Stomach smooth muscle (tissue), 2 donors: ENCODE measurements around the gene ELP4.
A peak's percentile ranks its signal among the peaks of the same experiment; 100 is the strongest.

Source experiments
- H3K27ac ChIP-seq: one replicate; pipeline ENCODE4 v1.7.0; 2013; ENCODE audit warnings: mild to moderate bottlenecking, low read length, inconsistent platforms
- H3K27me3 ChIP-seq, 2 donors: one replicate each; pipeline ENCODE4 v1.7.0; 2013; ENCODE audit warnings: low read length in 2 of 2; ENCODE audit not compliant: insufficient read depth in 2 of 2, control insufficient read depth in 1 of 2
- H3K36me3 ChIP-seq, 2 donors: one replicate each; pipeline ENCODE4 v1.7.0; 2013; ENCODE audit warnings: low read length in 2 of 2; ENCODE audit not compliant: control insufficient read depth in 2 of 2, insufficient read depth in 2 of 2
- H3K4me1 ChIP-seq: one replicate; pipeline ENCODE4 v1.7.0; 2013; ENCODE audit warnings: low read length; ENCODE audit not compliant: control insufficient read depth, insufficient read depth
- H3K4me3 ChIP-seq, 2 donors: one replicate each; pipeline ENCODE4 v1.7.0; 2013; ENCODE audit warnings: low read length in 2 of 2
- H3K9ac ChIP-seq, 2 donors: one replicate each; pipeline ENCODE4 v1.7.0; 2013; ENCODE audit warnings: low read length in 2 of 2, mild to moderate bottlenecking in 1 of 2
- H3K9me3 ChIP-seq, 2 donors: one replicate each; pipeline ENCODE4 v1.7.0; 2013; ENCODE audit warnings: low read length in 2 of 2; ENCODE audit not compliant: control insufficient read depth in 2 of 2
- donor health status: healthy.
- donor health status: Pancreatic carcinoma.

The ELP4 gene

DNA sequence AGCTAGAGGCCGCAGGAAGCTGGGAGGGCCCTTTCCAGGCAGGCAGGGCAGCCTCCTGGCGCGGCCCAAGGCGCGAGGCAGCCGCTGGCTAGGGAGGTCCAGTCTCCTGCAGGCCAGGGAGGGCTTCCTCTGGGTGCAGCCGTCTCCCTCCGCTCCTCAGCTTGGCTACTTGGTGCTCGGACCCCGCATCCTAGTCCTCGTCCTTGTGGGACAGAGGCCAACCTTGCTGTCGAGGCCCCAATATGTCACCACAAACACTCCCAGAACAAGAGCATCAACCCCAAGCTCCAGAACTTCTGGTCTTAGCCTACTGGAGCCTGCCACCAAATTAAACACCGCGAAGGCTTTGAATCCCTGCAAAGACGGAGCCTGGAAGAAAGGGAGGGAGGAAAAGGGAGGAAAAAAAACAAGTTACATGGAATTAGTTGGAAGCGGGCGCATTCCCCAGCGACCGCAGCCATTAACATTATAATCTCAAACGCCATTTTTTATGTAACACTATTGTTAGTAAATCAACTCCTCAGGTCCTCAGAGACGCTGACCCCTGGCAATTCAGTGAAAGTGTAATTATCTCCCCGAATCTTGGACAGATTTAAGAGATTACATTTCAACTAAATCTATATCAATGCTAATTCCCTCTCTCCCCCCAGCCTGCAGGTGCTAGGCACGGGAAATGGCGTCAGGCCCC lies 314.2 kb downstream of the ELP4 start:
- Histone ChIP-seq H3K27ac (no peak overlapping the region), H3K4me3 (no peak overlapping the region), H3K36me3 (no peaks in the 10 kb centered on the region), H3K9me3 (no peaks in the 10 kb centered on the region), H3K4me1 (peaks cover 8% of the 10 kb centered on the region), H3K27me3 (peaks cover 85 to 96% of the 10 kb centered on the region in 2 donors), H3K9ac (no peak overlapping the region)

DNA sequence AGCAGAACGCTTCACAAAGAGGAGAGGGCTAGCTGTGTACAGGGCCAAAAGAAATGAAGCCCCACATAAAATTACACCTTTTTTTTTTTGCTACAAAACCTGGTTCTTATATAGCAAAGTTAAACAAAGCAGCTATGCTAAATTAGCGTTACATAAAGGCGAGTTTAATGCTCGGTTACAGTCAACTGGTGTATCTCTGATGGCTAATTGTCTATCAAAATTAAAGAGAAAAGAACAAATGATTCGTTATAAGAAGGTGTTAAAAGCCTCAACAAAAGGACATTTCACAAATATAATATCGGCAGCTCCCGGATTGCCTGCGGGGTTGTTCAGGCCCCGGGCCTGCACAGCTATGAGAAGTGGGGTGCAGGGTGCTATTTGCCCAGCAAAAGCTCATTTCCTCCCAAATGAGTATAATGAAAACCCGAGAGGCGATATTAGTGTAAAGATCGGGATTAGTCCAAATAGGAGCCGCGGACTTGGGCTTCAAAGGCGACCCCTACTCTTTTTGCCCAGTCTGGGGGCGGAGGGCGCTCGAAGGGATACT lies 314.8 kb downstream of the ELP4 start:
- Histone ChIP-seq H3K36me3 (no peaks in the 10 kb centered on the region), H3K27me3 (peaks cover 83 to 96% of the 10 kb centered on the region in 2 donors), H3K9me3 (no peaks in the 10 kb centered on the region), H3K9ac (no peak overlapping the region), H3K27ac (no peak overlapping the region), H3K4me3 (no peak overlapping the region), H3K4me1 (peaks cover 8% of the 10 kb centered on the region)

DNA sequence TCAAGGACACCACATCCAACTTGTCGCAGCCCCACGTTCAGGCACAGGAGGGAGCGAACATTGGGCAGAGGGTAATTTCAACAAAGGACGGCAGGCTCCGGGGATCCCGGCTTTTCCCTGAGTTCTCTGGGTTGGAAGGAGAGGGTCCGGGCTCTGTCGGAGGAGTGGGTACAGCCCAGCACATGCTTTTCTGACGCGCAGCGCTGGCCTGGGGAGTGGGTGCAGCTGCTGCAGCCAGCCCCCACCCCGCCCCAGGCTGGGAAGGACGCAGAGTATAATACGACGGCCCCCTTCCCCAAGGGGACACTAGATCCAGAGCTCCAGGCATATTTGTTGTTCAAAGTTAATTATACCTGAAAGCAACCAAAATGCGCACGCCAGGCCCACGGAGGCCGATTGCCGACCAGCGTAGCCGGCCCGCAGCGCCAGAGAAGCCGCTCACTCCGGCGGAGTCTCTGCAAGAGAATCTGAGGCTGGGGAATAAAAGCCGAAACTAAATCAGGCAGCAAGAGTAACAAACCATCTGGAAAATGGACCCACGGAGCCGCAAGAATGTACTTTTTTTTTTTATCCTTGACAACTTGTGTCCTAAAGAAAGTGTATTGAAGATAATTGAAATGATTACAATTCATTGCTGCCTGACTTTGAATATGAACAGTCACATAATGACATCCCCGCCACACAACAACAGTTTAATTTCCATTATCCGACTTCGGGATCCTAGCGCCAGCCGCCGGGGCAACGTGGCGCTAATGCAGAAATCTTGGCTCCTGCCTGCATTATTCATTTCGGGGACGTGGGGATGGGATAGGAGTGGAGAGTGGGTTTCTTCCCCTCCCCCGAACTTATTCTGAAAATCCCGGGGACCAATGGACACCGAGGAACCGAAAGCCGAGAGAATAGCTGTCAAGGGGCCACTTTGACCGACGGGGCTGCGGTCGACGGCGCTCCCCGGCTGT lies 315.6 kb downstream of the ELP4 start:
- Histone ChIP-seq H3K9ac (no peak overlapping the region), H3K9me3 (no peaks in the 10 kb centered on the region), H3K27me3 (peaks cover 84 to 96% of the 10 kb centered on the region in 2 donors)

DNA sequence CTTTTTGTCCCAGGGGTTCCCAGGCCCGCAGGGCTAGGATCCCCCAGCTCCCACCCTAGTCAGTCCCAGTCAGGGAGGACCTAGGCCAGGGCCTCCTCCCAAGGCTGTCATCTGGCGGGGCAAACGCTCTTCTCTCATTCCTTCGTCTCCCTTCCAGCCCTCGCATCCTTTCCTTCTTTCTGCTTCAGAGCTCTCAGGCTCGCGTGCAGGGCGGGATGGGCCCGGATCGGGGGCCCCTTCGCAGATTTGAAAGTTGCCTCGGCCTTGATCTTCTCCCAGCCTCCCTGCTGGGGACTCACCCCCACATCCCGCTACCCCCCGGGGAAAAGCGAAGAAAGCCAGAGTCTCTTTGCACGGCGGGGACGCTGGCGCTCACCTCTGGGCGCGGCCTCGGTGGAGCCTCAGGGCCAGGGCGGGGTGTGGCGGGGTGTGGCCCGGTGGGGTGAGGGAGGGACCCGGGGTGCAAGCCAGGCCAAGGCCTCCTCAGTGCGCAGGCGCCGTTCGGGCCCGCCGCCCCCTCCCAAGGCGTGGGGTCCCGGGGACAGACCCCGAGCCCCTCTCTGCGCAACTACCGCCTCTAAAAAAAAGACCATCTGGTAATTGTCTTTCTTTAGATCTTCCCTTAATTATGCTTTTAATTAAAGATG lies 316.4 kb downstream of the ELP4 start:
- Histone ChIP-seq H3K9me3 (no peaks in the 10 kb centered on the region), H3K4me1 (peaks cover 8% of the 10 kb centered on the region), H3K9ac (no peak overlapping the region), H3K4me3 (peak overlapping the region in 1 of 2 donors; percentile 3), H3K27ac (no peak overlapping the region), H3K36me3 (no peaks in the 10 kb centered on the region), H3K27me3 (peaks cover 81 to 92% of the 10 kb centered on the region in 2 donors)

More for the DNA sequence above, 315.6 kb downstream of the ELP4 start:
- peaks cover 8% of the 10 kb centered on the region for H3K4me1 ChIP-seq
- peak overlapping the region in 1 of 2 donors; percentile 3 for H3K4me3 ChIP-seq
- no peaks in the 10 kb centered on the region for H3K36me3 ChIP-seq
- no peak overlapping the region for H3K27ac ChIP-seq

DNA sequence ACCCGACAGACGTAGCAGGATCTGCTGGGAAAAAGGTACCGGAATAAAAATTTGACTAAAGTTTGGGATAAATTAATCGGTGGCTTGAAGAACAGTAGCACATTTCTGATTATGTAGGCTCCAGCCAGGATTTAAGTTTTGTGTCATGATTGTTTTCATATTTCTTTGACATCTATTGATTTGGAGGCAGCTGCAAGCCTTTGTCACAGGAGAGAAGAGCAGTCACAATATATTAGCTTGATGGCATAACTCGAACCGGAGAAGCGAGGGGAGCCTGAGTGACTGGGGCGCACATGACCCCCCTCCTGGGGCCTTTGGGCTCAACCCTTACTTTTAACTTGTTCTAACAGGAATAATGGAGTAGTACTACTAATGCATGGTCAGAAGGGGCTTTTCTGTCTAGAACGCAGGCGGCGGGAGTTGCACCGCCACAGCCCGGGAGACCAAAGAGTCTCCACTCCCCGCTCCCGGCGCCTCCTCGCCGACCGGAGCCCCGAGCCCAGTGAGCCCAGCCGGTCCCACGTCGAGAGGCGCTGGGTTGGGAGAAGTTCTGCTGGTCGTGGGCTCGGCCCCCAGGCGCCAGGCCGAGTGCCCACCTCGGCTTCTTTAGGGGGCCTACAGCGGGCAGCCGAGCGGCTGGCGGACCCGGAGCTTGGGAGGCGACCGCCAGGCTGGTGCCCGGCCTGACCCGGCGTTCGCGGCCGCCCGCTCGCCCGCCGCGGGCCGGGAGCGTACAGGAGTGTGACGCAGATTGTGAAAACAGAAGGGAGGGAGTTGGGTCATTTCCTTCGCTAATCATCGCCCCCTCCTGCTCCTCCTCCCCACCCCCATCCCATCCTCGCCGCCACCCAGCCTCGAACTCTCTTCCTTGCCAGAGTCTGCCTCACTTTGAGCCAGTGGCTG lies 317.2 kb downstream of the ELP4 start:
- Histone ChIP-seq H3K36me3 (no peaks in the 10 kb centered on the region), H3K4me1 (peaks cover 8% of the 10 kb centered on the region), H3K27me3 (peaks cover 75 to 84% of the 10 kb centered on the region in 2 donors), H3K9me3 (no peaks in the 10 kb centered on the region), H3K4me3 (peak overlapping the region in 1 of 2 donors; percentile 29), H3K9ac (no peak overlapping the region), H3K27ac (no peak overlapping the region)

DNA sequence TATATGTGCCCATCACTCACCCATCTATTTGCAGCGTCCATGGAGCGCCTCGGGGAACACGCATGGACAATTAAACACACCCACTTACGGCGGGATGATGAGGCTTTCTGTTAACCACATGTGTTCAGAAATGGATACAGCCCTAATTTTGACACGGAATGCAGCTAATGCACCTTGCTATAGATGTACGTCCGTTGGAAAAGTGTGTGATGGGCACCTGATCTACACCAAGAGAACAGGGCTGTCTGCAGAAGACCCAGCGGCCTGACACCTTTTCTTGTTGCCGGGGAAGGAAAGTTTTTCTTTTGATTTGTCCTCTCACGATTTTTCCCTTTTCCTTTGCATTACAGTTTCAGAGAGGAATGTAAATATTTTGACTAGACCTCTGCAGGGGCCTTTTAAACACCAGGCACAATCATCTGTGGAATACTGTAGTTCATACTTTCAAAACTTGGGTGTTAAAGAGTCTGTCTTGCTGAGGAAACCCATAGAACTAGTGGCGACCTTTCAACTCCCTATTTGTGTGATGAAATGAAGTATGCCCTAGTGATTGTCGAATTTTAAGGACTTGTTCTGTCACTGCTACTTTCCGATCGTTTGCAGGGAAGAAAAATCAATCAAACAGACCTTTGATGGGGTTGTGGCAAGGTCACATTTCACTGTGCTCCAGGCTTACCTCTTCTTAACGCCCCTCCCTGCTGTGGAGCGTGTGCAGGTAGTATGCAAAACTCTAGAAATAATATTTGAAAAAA lies 318.1 kb downstream of the ELP4 start:
- Histone ChIP-seq H3K4me3 (peak overlapping the region in 1 of 2 donors; percentile 29), H3K36me3 (no peaks in the 10 kb centered on the region), H3K4me1 (peaks cover 8% of the 10 kb centered on the region), H3K9ac (no peak overlapping the region), H3K9me3 (no peaks in the 10 kb centered on the region), H3K27me3 (peaks cover 70 to 76% of the 10 kb centered on the region in 2 donors), H3K27ac (no peak overlapping the region)

DNA sequence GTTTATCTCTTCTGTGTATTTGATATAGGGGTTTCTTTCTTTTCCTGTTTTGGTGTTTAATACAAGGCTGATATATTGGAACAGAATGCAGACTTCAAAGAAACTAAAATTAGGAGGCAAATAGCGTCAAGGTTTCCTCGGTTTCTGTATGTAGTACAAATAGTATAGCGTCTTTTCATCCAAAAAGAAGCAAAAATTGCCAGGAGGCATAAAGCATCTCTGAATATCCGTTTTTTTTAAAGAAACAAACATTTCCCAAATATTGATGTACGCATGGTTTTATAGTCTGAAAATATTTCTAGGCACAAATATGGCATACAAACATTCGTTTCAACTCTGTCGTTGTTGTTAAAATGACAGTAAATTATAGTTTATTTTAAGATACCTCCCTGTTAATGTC lies 318.6 kb downstream of the ELP4 start:
- Histone ChIP-seq H3K9ac (no peak overlapping the region), H3K27me3 (peaks cover 64 to 70% of the 10 kb centered on the region in 2 donors), H3K4me3 (no peak overlapping the region)

DNA sequence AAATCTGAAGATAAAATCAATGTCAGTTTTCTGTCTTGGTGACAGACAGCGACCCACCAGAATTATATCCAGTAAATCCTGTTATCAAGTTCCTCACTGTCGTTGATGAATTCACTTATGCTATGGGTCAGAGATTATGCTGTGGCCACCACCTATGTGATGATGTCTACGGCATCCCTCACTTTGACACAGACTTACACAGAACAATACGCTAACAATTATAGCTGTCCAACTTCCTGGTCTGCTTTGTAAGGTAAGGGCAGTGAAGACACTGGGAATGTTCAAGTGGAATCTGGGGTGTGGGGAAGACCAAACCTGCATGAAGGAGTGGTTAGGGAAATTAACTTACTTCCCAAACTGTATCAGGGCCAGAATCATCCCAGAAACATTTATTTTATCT lies 320.8 kb downstream of the ELP4 start:
- no peak overlapping the region for H3K9ac ChIP-seq
- H3K36me3 ChIP-seq = no peaks in the 10 kb centered on the region
- no peak overlapping the region for H3K27ac ChIP-seq
- H3K4me1 ChIP-seq = peaks cover 6% of the 10 kb centered on the region
- no peak overlapping the region for H3K4me3 ChIP-seq
- peaks cover 45 to 58% of the 10 kb centered on the region in 2 donors for H3K27me3 ChIP-seq
- H3K9me3 ChIP-seq = no peaks in the 10 kb centered on the region

More for the DNA sequence above, 318.6 kb downstream of the ELP4 start:
- Histone ChIP-seq H3K4me1 (peaks cover 8% of the 10 kb centered on the region), H3K36me3 (no peaks in the 10 kb centered on the region), H3K27ac (no peak overlapping the region), H3K9me3 (no peaks in the 10 kb centered on the region)

DNA sequence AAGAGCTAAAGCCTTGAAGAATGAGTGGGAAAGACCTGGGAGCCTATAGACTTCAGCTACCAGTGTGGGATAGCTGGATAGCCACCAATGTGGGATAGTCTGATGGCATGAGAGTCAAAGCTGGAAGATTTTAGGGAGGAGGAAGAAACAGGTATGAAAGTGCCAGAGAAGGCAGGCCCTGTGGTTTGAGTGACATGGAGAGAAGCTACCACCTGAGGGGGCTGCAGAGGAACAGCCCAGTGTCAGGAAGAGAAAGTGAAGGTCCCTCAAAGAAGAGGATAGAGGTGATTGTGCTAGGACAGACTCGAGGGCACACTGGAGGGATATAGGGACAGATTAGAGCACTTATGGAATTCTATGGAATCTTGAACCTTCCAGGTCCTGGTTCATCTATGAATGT lies 324.7 kb downstream of the ELP4 start:
- Histone ChIP-seq H3K36me3 (no peaks in the 10 kb centered on the region), H3K27me3 (peaks cover 19 to 30% of the 10 kb centered on the region in 2 donors), H3K9ac (no peak overlapping the region), H3K27ac (no peak overlapping the region), H3K9me3 (no peaks in the 10 kb centered on the region), H3K4me1 (no peaks in the 10 kb centered on the region), H3K4me3 (no peak overlapping the region)
